Activated CD4-positive, alpha-beta T cell treated with anti-CD3 and anti-CD28 coated beads, Interleukin-2, amount 50 U/mL, for 1 hour (primary cell): ENCODE measurements around the gene RAB22A.

Experiments used
- DNase-seq: peaks from one replicate; pipeline ENCODE4 v3.0.0-alpha.2; 2020

The RAB22A gene

DNA sequence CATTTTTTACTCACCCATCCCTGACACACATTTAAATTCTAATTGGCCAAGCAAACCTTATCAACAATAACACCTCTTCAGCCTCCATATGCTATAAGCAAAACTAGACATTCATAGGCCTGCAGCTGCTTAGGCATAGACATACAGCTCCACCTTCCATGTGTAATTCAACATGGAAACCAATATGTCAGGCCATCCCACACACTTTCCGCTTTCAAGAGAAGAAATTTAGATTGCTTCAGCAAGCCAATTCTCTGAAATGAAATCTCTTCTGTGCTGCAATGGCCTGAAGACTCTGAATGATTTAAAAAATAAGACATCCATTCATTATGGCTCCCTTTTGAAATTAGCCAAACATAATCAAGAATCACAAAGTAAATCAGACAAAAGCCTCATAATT, 4.5 kb upstream of the RAB22A start:
- DNase-seq: no peak

- DNase-seq: peak; percentile 67
Measured at GRCh38 chr20:58306421-58307261, 2.9 kb upstream of the RAB22A start.

GRCh38 chr20:58307270-58307669, 2.2 kb upstream of the RAB22A start:
- no peak for DNase-seq

DNA sequence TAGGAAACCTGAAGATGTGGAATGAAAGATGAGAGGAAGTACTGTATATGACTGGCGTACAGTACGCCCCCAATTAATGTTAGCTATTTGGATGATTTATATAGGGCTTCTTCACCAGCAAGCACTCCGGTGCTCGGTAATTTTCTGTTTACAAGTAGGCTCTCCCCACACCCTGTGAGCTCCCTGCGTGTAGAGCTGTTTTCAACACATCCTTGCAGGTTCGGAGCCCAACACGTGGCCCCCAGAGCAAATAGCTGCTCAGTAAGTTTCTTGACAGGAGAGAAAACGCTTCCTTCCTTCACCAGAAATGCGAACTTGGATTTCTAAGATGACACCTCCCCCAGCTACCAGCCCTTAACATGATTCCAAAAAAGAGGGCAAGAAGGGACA, 1.2 kb upstream of the RAB22A start:
- DNase-seq: no peak

- peak; percentile 61 for DNase-seq
Measured at GRCh38 chr20:58308680-58309527, 611 bp upstream of the RAB22A start.

GRCh38 chr20:58310291-58310782, 822 bp downstream of the RAB22A start:
- DNase-seq: no peak

DNA sequence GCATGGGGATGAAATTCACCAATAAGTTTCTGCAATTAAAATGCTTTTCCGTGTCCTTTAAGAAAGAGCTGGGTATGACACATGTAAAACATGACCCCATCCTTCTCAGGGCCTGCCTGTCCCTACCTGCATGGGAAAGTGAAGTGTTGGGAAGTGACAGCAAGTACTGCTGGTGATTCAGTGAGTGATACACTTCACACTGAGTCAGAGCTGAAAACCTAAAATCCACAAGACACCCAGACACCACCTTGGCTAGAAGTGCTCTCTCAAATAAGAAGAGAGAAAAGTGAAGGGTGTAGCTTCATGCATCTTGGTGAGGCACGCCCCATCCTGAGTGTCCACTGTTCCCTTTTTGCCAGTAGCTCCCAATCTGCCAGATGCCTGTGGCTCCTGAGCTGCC, 3.3 kb downstream of the RAB22A start:
- no peak for DNase-seq

- no peak for DNase-seq
Measured at GRCh38 chr20:58313396-58313795, 3.9 kb downstream of the RAB22A start.

- DNase-seq: no peak
Measured at GRCh38 chr20:58321205-58321604, 11.7 kb downstream of the RAB22A start.

DNA sequence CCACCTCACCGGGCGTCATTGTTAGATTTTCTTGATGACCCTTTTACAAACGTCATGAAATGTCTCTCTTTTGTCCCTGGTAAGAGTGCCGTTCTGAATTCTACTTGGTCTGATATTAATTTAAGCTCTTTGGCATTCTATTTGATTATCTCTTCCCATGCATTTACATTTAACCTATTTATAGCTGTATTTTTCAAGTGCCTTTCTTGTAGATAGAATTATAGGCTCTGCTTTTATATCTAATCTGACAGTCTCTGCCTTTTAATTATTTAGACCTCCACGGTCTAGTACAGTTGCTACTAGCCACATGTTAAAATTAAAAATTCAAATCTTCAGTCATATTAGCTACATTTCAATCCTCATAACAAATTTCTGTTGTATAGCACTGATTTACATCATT, 12.6 kb downstream of the RAB22A start:
- no peak for DNase-seq

DNA sequence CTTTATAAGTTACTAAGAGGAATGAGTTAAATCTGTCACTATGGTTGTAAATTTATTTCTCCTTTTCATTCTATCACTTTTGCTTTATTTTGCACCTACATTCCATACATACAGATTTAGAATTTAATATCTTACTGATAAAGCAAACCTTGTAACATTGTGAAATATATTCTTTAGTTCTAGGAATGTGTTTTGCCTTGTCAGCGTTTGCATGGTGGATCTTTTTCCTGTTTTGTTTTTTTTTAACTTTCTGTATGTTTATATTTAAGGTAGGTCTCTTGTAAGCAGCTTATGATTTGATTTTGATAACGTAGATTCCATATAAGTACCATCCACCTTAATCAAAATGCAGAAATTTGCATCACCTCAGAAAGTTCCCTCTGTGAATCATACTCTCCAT, 16.4 kb downstream of the RAB22A start:
- DNase-seq: no peak

GRCh38 chr20:58327211-58327610, 17.7 kb downstream of the RAB22A start:
- DNase-seq: no peak

- DNase-seq: no peak
Measured at GRCh38 chr20:58328836-58329235, 19.3 kb downstream of the RAB22A start.

DNA sequence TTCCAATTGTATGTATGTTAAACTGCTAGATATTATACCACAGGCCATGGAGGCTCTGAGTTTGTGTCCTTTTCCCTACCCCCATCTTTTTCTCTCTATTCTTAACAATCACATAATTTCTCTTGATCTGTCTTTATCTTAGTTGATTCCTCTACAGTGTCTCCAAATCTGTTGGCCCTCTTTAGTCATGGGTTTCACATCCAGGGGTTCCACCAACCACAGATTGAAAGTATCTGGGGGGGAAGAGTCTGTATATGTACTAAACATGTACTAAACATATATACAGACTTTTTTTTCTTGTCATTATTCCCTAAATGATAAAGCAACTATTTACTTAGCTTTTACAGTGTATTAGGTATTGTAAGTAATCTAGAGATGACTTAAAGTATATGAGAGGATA, 20.2 kb downstream of the RAB22A start:
- no peak for DNase-seq

DNA sequence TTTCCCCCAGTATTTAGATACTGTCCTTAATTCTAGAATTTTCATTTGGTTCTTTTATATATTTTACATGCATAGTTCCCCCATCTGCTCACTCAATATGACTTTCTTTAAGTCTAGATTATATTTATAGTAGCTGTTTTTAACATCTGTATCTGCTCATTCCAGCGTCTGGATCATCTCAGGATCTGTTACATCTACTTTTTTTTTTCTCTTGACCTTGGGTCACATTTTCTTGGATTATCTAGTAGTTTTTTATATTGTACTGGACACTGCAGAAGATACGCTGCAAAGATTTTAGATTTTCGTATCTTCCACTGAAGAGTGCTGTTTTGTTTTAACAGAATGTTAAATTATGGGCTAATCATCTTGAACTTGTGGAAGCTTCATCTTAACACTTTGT, 20.7 kb downstream of the RAB22A start:
- DNase-seq: no peak

- DNase-seq: no peak
Measured at GRCh38 chr20:58330687-58331086, 21.2 kb downstream of the RAB22A start.

GRCh38 chr20:58331961-58332551, 22.5 kb downstream of the RAB22A start:
- no peak for DNase-seq

DNA sequence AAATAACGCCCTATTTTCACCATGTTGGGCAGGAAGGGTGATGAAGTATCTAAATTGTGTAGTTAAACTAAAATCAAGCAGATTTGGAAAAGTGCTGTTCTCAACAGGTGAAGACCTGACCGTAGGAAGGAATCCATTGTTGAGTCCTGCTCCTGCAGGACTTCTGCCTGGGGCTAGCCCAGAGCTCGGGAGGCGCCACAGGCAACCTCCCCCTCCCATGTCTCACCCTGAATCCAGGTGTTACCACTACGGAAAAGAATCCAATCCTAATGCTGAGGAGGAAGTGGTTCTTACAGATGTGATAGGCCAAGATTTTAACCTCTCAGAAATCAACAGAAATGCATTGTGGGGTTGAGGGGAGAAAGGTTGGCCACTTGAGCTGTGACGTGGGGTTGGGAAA, 30.2 kb downstream of the RAB22A start:
- DNase-seq: no peak

- DNase-seq: no peak
Measured at GRCh38 chr20:58340151-58340550, 30.6 kb downstream of the RAB22A start.

DNA sequence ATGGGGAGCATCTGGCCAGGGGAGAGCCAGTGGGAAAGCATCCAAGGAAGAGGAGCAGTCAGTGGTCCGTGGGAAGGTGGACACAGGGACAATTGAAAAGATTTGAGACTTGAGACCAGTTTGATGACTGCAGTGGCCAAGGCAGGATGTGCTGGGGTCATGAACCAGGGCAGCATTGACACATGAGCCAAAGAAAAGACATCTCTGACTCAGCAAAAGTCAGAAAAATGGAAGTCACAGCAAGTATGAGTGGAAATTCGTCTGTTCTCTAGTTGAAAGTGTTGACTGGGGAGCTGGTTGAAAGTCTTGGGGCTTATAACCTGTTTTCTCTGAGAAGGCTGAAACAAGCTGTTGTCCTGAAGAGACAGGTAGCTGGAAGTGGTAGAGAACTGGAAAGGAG, 31.3 kb downstream of the RAB22A start:
- no peak for DNase-seq

GRCh38 chr20:58342104-58342945, 32.8 kb downstream of the RAB22A start:
- DNase-seq: no peak

- no peak for DNase-seq
Measured at GRCh38 chr20:58344741-58345140, 35.2 kb downstream of the RAB22A start.

- DNase-seq: no peak
Measured at GRCh38 chr20:58349570-58349969, 40.1 kb downstream of the RAB22A start.
